ENCODE results near the gene KRT38. TPM values are rescaled to one million over a fixed set of nuclear protein-coding genes. Genes with fewer than 3 reads are reported as not detected.

KRT38 gene
- total RNA-seq, 1 experiment from 2014 or later, result not detected

- Histone ChIP-seq H3K9me3 (ENCODE audit: control insufficient read depth, low read depth, low read length) (no peaks in the 10 kb centered on the region), H2BK12ac (ENCODE audit: insufficient read length, low read depth, low read length) (no peak overlapping the region), H4K8ac (replicated peaks; ENCODE audit: insufficient read length, low read depth, low read length) (no peak overlapping the region), H3K9ac (ENCODE audit: extremely low read depth, insufficient read length, low read length) (no peak overlapping the region), H3K18ac (ENCODE audit: insufficient read length, low read depth, low read length) (no peak overlapping the region), H3K23me2 (ENCODE audit: insufficient read length, low read depth, low read length, poor library complexity, severe bottlenecking) (no peaks in the 10 kb centered on the region), H3K14ac (ENCODE audit: insufficient read depth, low read length) (no peak overlapping the region), H2BK15ac (ENCODE audit: low read depth, low read length) (no peak overlapping the region), H3T11ph (ENCODE audit: low read length) (no peak overlapping the region), H2AK5ac (ENCODE audit: insufficient read length, low read length) (no peak overlapping the region), H3K23ac (ENCODE audit: insufficient read length, low read depth, low read length) (no peak overlapping the region), H4K20me1 (ENCODE audit: control insufficient read depth, insufficient read depth, insufficient read length) (no peaks in the 10 kb centered on the region), H3K56ac (ENCODE audit: insufficient read length, low read depth, low read length) (no peak overlapping the region), H4K5ac (ENCODE audit: insufficient read length, low read depth, low read length) (no peak overlapping the region), H4K91ac (ENCODE audit: insufficient read length, low read depth, low read length) (no peak overlapping the region), H3K4ac (ENCODE audit: low read depth, low read length) (no peak overlapping the region), H3K79me2 (ENCODE audit: insufficient read depth, low read length) (no peaks in the 10 kb centered on the region), H3K27me3 (ENCODE audit: insufficient read depth, low read length) (no peaks in the 10 kb centered on the region), H2BK120ac (ENCODE audit: low read depth, low read length, poor library complexity, severe bottlenecking) (no peak overlapping the region), H2BK5ac (ENCODE audit: insufficient read length, low read length) (no peak overlapping the region), H2AFZ (ENCODE audit: low read length) (no peak overlapping the region), H3K4me2 (ENCODE audit: insufficient read depth, insufficient read length, low read length) (peak overlapping the region; percentile 15), H2BK20ac (ENCODE audit: low read depth, low read length, poor library complexity, severe bottlenecking) (no peak overlapping the region), H3K27ac (ENCODE audit: insufficient read length, low read depth, low read length) (no peak overlapping the region), H3K79me1 (ENCODE audit: insufficient read depth, low read depth, low read length, poor library complexity, severe bottlenecking) (no peaks in the 10 kb centered on the region), H3K4me1 (ENCODE audit: insufficient read depth, low read length) (peaks cover 4% of the 10 kb centered on the region)
- Mint-ChIP-seq H3K4me1 (peaks cover 36 to 38% of the 10 kb centered on the region in 2 experiments), H3K27ac (peak overlapping the region in 1 of 3 experiments; percentile 56; a peak in 2 of 7 replicates), H3K36me3 (ENCODE audit: insufficient read depth in 1 of 3, low read depth in 3 of 3) (no peaks in the 10 kb centered on the region), H3K4me3 (no peak overlapping the region), H3K27me3 (ENCODE audit: low read depth) (no peaks in the 10 kb centered on the region; the same call in 1 of the 2 replicates), H3K9me3 (no peaks in the 10 kb centered on the region)
- WGBS (ENCODE audit: extremely low coverage, insufficient read length, low lambda C conversion rate), result no CpG with 5 or more reads among the region's 5 CpGs
- no peak for TF ChIP-seq CTCF (conservative IDR thresholded peaks at IDR 0.05)
- peak; percentile 61 for DNase-seq
Observed at GRCh38 chr17:41413353-41413957, 27.3 kb downstream of the KRT38 start.

Data from H9 (cell line).